HG03045 (cell line): ENCODE results near the gene NUCB2.

ENCODE experiments used
- ATAC-seq: cut with Tn5 transposase; IDR thresholded peaks from one replicate; pipeline ENCODE4 v1.9.1; 2021; ENCODE audit warnings: mild to moderate bottlenecking, moderate library complexity; ENCODE audit not compliant: unreplicated experiment

Gene NUCB2

DNA sequence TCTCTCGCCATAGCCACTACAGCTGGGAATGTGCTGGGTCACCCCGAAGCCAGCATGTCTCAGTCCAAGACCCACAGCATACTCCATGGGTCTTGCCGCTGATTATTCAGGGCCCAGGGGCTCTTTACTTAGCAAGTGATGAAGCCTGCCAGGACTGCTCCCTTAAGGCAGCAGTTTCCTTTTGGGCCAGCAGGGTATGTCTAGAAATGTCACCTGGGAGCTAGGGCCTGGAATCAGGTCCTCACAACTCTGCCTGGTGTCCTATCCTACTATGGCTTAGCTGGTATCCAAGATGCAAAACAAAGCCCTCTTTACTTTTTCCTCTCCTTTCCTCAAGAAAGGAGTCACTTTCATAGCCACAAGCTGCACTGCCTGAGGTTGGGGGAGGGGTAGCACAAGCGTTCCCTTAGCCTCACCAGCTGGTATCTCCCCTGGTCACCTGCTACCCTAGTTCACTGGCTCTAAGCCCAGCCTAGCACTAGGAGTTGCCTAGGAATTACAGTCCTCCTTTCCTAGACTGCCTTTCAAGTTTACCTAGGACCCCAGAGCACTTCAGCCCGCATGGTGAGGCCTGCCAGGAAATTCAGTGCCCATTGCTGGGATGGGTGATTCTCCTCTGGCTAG lies 52.4 kb downstream of the NUCB2 start:
- no peak for ATAC-seq

DNA sequence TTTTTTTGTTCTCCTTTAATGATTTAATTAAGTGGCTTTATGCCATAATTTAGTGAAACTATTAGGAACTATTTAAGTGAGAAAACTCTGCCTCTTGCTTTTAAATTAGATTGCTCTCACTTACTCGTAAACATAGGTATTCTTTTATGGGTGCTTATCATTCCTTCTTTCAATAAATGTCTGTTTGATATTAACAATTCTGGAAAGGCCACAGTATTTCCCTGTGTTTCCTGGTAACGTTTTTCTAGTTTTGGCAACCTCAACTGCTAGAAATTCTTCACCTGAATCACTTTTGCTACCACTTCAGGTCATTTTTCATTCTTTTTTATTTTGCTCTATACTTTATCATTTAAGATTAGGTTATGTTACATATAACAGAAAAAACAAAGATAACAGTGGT lies 55.1 kb downstream of the NUCB2 start:
- ATAC-seq: no peak

DNA sequence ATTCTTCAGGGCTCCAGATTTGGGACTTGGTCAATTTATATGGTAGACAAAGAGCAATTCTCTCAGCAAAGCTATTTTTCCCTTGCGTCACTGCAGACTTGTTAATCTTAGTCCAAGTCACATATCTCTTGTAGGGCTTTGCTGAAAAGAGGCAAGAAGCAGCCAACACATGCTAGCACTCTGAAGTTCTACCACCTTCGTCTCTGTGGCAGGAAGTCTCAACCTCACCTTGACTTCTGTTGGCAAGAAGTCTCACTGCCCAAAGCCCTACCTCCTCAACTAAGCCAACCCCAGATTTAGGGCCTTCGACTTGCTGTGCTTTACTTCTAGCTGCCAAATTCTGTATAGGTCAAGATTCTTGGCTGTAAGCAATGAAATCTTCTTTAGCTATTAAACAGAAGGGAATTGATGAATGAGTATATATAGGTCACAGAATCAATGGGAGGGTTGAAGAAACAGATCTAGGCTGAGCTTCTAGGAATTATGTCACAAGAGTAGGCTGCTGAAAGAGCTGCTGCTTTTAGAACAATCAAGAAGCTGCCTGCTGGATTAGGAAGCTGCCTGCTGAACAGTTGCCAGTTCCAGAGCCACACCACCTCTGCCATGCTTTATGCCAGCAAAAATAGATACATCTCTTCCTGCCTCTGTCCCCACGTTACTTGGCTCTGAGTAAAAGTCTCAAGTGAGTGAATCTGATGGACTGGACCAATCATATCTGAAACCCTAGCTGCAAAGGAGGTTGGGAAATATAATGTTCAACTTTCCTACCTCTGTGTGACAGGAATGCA lies 57.5 kb downstream of the NUCB2 start:
- no peak for ATAC-seq

DNA sequence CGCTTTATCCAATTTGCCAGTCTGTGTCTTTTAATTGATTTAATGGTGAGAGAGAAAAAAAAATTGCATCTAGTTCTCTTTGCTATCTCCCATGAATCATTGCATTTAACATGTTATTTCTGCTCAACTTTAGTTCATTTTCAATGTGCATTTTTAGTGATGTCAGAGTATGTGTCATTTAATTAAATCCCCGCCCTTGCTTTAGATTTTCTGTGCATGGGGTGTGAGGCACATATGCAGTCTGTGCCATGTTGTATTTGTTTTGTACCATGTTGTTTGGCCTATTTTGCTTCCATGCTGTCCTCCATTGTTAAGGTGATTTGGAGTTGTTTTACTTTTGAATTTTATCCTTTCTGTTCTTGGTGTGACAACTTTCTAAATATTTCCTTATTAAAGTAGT lies 66.7 kb downstream of the NUCB2 start:
- ATAC-seq: no peak

DNA sequence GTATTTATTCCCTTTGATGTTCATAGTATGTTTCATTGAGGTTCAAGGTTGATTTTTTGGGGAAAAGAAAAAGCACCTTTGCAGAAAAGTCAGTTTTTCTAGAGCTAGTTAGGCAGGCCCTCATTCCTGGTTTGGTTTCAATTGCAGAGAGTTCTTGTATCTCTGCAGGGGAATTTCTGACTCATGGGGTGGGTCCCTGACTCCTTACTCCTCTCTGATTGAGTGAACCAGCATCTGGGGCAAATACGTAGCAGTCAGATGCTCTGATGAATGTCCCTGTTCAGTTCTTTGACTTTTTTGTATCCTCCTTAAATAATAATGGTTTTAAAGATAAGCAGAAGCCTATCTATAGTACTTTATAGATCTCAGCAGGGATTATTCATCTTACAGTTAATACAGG lies 67.4 kb downstream of the NUCB2 start:
- no peak for ATAC-seq

DNA sequence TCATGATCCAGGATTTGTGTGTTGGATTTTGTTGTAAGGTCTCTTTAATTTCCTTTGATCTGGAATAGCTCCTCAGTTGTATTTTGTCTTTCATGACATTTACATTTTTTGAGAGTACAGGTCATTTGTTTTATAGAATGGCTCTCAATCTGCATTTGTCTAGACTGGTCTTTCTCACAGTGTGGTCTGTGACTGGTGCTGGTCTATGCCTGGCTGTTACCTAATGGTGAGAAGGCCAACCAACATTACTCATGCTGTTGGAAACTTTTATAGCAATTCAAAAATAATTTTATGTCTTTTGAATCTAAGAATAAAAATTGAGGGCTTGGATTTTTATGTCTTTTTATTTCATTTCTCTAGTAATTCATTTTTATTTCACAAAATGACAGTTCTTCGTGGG lies 71.1 kb downstream of the NUCB2 start:
- ATAC-seq: no peak

DNA sequence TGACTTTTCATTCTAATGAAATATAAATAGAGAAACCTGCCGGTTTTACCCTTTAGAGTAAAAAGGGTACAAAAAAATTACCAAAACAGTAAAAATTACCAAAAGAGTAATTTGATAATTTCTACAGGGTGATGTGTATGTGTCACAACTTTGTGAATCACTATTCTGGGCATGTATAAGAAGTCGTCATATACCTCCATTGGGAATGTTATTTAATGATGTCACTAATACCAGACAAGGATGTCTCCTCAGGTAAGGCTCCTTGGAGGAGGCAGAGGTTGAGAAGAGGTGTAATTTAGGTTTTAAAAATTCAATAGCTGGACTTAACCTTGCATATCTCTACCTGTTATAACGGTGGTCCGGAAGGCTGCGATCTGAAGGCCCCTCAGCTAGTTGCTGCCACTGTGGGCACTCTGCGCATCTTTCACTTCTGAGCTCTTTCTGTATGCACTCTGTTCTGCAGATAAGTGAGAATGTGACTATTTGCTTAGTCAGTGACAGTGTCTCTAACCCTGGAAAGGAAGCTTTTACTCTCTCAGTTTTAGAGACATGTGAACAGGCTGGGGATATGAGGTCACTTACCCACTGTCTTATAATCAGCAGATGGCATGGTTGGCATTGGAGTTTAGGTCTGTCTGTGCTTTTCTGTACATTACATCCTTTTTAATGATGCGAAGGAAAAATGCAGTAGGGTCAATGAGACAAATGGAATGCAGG lies 74.1 kb downstream of the NUCB2 start:
- no peak for ATAC-seq

DNA sequence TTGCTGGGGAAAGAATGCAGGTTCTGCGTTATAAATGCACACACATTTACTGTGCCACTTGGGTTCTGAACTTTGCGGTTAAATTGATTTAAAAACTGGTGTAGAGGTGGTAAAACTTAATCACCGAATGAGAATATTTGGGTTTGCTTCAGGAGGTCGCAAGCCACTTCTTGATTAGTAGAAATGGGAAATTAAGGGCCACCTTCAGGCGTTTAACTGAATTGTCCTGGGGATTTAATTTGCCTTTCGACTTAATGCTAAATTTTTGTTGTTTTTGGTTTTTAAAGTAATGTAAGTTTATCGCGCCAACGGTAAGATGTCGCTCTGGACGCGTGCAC lies 74.6 kb downstream of the NUCB2 start:
- no peak for ATAC-seq

DNA sequence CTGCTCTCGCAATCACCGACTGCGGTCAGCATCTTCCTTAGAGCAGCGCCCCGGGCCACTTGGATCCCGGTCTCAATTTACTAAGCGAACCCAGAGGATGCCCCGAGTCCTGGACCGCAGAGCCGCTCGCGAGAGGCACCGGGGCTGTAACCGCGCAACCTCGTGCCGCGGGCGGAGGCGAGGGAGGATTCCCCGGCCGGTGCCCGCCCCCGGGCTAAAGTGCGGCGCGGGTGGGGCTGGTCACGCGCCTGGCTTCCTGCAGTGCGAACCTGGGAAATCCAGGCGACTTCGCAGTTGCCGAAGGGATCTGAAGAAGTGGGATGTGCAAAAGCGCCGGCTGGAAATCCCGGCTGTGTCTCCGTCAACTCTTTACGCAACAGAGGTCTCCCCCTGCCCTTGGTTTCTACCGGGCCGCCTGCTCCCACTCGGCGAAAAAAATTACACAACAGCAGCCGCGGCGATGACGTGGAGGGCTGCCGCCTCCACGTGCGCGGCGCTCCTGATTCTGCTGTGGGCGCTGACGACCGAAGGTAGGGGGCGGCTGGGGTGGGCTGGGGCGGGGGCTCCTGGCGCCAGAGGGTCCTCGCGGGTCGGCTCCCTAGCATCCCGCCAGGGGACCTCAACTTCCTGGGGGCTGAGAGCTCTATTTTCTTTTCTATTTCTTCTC lies 75.1 kb downstream of the NUCB2 start, which contains the start of gene NCR3LG1:
Gene NCR3LG1 (plus strand): TSS at position 291 of the 667 bp plus-strand sequence. CDS start 170 bp downstream, at position 461.
- peak; percentile 45 for ATAC-seq

DNA sequence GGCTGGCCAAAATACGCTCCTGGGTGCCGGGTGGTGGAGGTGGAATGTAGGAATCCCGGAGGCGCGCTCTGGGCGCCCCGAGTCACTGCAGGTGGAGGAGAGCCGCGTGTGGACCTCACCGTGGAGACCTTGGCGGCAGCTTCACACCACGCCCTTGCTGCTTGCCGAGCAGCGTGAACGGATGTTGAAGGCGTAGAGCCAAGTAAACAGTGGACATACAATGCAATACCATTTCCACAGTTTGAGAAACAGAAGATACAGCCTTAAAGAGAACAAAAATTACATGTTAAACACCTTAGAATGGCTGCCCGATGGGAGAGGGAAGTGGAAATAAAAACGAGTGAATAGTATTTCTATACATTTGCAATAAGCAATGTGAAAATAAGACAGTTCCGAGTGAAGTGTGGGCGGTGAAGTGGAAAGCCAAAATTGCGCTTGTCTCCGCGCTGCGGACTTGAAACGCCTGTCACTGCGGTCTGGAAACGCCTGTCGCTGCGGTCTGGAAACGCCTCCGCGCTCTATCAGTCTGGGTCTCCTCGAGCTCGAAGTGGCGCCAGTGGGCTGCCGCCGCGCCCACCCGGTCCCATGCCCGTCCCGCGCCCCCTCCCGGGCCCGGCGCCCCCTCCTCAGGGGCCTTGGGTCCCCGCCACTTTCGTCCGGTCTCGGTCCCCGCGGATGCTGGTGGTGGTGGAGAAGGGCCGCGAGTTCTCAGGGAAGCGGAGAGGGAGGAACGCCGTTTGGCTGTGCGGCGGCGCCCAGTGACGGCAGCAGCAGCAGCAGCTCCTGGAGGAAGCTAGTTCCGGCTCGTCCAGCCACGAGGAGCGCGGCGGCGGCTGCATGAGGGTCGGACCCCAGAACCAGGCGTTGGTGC lies 76.6 kb downstream of the NUCB2 start:
- ATAC-seq: peak; percentile 41

DNA sequence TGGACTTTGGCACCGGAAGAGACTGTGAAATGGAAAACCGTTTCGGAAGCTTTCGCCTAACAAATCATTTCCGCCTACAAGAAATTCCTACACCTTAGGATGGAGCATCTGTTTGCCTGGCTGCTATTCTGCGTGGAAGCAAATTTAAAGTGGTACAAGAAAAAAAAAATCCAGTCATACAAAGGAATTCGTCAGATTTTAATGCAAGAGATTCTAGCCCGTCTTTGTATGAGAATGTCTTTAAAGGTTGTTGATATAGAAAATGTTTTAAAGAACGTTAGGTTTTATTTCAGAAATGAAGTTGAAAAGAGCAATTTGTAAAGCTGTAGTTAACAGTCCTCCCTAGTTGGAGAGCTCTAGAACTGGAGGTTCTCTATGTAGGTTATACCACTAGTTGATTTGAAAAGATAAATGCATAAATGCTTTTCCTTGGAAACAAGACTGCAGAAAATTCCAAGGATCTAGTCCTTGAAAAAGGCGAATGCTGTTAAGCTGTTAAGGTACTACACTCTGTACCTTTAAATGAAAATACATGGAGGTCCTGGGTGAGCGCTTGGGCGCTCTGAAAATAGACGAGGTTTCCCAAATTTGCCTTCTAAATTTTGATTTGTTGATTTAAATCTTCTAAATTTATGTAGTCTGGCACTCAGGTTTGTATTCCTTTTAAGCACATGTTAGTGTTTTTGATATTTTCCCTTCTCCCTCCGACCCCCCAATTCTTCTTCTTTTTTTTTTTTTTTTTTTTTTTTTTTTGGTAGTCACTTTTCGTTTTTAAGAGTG lies 77.5 kb downstream of the NUCB2 start:
- no peak for ATAC-seq

DNA sequence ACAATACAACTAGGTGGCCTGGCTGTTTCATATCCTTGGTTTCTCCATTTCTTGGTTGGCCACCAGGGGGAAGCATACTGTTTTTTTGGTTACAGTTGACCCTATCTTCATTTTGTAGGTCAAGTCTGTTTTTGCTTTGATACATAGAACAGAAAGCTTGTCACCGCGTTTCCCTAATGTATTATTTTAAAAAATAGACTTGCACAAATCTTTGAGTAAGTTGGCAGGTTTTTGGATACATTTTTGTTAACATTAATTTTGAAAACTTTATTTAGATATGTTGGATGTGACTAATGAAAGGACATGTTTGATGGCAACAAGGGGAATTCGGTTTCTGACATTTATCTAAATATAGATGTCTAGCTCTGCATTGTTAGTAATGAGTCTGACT lies 78.1 kb downstream of the NUCB2 start:
- ATAC-seq: no peak

DNA sequence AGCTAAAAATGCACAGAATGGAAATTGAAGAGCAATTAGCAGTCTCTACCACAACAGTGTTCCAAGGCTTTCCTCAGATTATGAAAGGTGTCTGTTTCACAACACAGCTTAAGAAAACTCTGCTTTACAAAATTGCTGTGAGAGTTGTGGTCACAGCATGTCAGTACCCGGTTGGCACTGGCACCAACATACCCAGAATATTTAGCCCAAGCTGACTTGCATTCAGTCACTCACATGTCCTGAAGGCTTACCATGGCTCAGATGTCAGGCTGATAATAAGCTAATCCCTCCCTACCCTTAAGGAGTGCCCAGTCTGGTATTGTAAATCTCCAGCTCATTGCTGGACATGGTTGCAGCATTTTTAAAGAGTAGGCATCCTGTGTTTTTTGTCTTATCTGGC lies 90.0 kb downstream of the NUCB2 start:
- ATAC-seq: no peak

DNA sequence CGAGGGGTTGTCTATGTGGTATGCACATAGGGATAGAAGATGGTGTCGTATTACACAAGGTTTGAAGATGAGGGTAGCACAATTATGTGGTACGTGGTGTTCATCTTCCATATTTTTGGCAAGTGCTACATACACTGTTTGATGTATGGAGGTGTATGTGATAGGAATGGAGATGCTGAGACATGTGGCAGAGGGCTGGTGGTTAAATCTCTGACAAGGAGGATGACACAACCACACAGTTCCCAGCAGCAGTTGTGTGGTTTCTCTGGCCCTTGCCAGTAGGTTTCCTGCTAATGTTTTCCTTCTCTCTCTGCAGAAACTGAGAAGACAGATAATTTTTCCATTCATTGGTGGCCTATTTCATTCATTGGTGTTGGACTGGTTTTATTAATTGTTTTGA lies 92.0 kb downstream of the NUCB2 start:
- ATAC-seq: no peak

DNA sequence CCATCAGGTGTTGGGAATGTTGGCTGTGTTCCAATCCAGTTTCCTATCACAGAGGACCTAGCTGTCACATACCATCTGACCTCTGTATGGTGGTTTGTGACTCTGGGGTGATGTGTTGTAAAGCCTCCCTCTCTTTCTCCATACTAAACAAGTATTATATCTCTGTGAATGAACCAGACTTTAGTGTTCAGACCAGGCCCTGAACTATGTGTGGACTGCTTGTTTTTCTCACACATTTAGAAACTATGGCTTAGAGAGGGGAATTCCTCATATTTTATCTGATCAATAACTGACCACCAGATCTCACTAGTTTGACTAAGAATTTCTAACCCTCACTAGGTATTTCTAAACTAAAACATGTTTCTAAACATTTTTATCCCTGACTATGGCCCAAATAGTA lies 92.6 kb downstream of the NUCB2 start:
- ATAC-seq: no peak

DNA sequence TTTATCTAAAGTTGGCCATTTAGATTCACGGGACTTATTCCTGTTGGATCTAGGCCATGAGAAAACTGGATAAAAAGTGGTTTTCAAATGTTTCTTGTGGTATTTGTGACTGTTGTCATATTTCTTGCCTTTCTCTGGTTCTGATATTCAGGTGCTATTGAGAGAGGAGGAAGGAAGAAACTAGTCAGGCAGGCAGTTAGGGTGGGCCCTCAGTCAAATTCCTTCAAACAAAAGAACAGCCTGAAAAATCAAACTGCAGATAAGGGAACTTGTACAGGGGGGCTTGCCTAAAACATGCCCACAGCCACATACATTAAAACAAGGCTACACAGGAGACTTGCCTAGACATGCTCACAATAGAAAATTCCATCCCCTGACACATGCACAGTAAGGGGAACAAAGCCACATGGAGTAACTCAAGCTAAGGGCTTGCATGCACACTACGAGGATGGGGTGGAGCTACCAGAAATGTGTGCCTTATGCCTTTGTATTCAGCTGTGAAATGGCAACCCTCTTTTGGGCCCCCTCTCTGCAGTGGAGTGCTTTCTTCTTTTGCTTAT lies 93.2 kb downstream of the NUCB2 start:
- ATAC-seq: no peak

DNA sequence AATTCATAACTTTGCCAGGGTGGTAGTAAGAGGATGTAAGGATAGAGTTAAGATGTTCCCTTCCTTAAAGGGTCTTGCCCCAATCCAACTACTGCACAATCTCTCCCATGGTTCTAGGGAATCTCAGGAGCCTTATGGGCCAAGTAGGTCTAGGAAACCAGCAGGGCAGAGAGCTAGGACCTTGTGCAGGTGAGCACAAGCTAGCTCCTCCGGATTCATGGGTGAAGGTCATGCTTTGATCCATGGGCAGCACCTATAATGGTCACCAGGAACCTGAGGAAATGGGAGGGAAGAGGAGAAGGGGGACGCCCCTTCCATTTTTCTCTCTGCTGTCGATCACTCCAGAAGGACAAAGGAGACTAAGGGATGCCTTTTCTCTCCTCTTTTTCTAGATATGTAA lies 95.1 kb downstream of the NUCB2 start:
- no peak for ATAC-seq

DNA sequence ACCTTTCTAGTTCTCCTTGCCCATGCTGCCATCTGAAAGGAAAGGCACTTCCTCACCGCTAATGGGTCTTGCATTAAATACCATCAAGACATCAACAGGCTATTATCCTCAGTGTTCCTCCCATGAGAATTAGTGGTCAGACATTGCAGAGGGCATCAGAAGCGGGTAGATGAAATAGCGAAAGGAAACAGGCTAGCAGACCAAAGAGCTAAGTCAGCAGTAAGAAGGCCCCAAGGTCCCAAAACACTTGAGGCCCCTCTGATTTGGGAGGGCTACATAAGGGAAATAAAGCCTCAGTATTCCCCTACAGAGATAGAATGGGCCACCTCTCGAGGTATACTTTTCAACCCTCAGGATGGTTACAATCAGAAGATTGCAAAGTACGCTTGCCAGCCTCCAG lies 99.0 kb downstream of the NUCB2 start:
- ATAC-seq: no peak

DNA sequence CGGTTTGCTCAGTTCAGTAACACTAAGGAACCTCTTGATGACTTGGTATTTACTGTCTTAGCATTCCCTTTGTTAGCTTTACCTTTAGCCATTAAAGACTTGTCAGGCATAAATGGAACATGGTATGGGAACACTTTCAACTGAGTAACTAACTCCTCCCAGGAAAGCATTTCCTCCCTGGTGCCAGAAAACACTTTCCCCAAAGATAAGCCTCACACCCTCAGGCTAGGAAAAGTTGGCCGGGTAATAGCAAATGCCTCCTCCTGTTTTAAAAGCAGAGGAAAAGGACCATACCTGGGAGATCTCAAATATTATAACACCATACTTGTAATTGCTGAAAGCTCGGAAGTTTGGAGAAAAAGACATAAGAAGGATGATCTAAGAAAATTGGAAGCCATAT lies 100.0 kb downstream of the NUCB2 start:
- ATAC-seq: no peak

DNA sequence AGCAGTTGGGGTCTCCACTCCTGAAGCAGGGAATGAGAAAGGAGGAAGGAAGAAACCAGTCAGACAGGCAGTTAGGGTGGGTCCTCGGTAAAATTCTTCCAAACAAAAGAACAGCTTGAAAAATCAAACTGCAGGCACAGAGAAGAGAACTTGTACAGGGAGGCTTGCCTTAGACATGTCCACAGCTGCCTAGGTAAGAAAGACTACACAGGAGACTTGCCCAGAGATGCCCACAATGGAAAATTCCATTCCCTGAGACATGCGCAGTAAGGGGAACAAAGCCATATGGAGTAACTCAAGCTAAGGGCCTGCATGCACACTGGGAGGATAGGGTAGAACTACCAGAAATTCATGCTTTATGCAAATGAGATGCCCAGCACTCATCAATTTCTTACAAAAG lies 102.1 kb downstream of the NUCB2 start:
- no peak for ATAC-seq
